Parathyroid adenoma (tissue), 2 donors: Measurements from ENCODE around the gene STXBP5.

ENCODE experiments used
- H2AFZ ChIP-seq: fragments of 300-600 bp; sonication (generic); one replicate; pipeline ENCODE4 v1.7.0; 2017; ENCODE audit warnings: antibody characterized with exemption, mild to moderate bottlenecking
- H3K27ac ChIP-seq: fragments of 300-600 bp; sonication (generic); one replicate; pipeline ENCODE4 v1.7.0; 2017
- H3K27me3 ChIP-seq: fragments of 300-600 bp; sonication (generic); one replicate; pipeline ENCODE4 v1.7.0; 2017; ENCODE audit warnings: low read length; ENCODE audit not compliant: control insufficient read depth, insufficient read depth
- H3K36me3 ChIP-seq: fragments of 300-600 bp; sonication (generic); one replicate; pipeline ENCODE4 v1.7.0; 2017; ENCODE audit warnings: low read length; ENCODE audit not compliant: control insufficient read depth, insufficient read depth
- H3K4me1 ChIP-seq: fragments of 300-600 bp; sonication (generic); one replicate; pipeline ENCODE4 v1.7.0; 2017; ENCODE audit warnings: control low read depth
- H3K4me2 ChIP-seq: fragments of 300-600 bp; sonication (generic); one replicate; pipeline ENCODE4 v1.7.0; 2017; ENCODE audit warnings: low read length
- H3K4me3 ChIP-seq: fragments of 300-600 bp; sonication (generic); one replicate; pipeline ENCODE4 v1.7.0; 2017; ENCODE audit warnings: low read depth, low read length
- H3K79me2 ChIP-seq: fragments of 300-600 bp; sonication (generic); one replicate; pipeline ENCODE4 v1.7.0; 2017; ENCODE audit warnings: control low read depth
- H3K9ac ChIP-seq: fragments of 300-600 bp; sonication (generic); one replicate; pipeline ENCODE4 v1.7.0; 2017; ENCODE audit warnings: mild to moderate bottlenecking
- H3K9me3 ChIP-seq: fragments of 300-600 bp; sonication (generic); one replicate; pipeline ENCODE4 v1.7.0; 2017; ENCODE audit warnings: low read length; ENCODE audit not compliant: control insufficient read depth
- CTCF ChIP-seq: fragments of 300-600 bp; sonication (generic); IDR thresholded peaks from one replicate; pipeline ENCODE4 v1.7.0; 2017; ENCODE audit warnings: antibody characterized with exemption, mild to moderate bottlenecking
- donor health status: primary hyperparathyroidism.

Gene STXBP5

GRCh38 chr6:147282566-147282959, 78.3 kb downstream of the STXBP5 start:
- Histone ChIP-seq H3K4me3 (no peak overlapping the region), H3K9ac (no peak overlapping the region), H3K79me2 (peaks cover 23% of the 10 kb centered on the region), H3K4me2 (no peak overlapping the region), H3K9me3 (no peaks in the 10 kb centered on the region), H3K4me1 (peaks cover 48% of the 10 kb centered on the region), H3K36me3 (no peaks in the 10 kb centered on the region), H3K27me3 (no peaks in the 10 kb centered on the region), H3K27ac (peak overlapping the region; percentile 48), H2AFZ (no peak overlapping the region)
- no peak for TF ChIP-seq CTCF

GRCh38 chr6:147283460-147283859, 79.2 kb downstream of the STXBP5 start:
- H2AFZ ChIP-seq, result no peak overlapping the region
- H3K9ac ChIP-seq, result no peak overlapping the region
- no peak for TF ChIP-seq CTCF
- H3K79me2 ChIP-seq, result peaks cover 29% of the 10 kb centered on the region
- H3K4me1 ChIP-seq, result peaks cover 43% of the 10 kb centered on the region
- no peaks in the 10 kb centered on the region for H3K9me3 ChIP-seq
- H3K4me3 ChIP-seq, result no peak overlapping the region
- no peaks in the 10 kb centered on the region for H3K27me3 ChIP-seq
- no peaks in the 10 kb centered on the region for H3K36me3 ChIP-seq
- no peak overlapping the region for H3K4me2 ChIP-seq
- peak overlapping the region; percentile 48 for H3K27ac ChIP-seq

GRCh38 chr6:147285087-147285855, 81.1 kb downstream of the STXBP5 start:
- TF ChIP-seq CTCF, result peak; percentile 49

GRCh38 chr6:147287869-147288271, 83.7 kb downstream of the STXBP5 start:
- Histone ChIP-seq H3K27ac (peak overlapping the region; percentile 7), H3K4me1 (peaks cover 29% of the 10 kb centered on the region), H3K27me3 (no peaks in the 10 kb centered on the region), H3K4me2 (no peak overlapping the region), H3K4me3 (no peak overlapping the region), H3K79me2 (peaks cover 27% of the 10 kb centered on the region), H3K9me3 (no peaks in the 10 kb centered on the region), H3K9ac (no peak overlapping the region), H2AFZ (no peak overlapping the region), H3K36me3 (no peaks in the 10 kb centered on the region)
- no peak for TF ChIP-seq CTCF

More at GRCh38 chr6:147285087-147285855, 81.1 kb downstream of the STXBP5 start:
- Histone ChIP-seq H3K4me3 (no peak overlapping the region), H2AFZ (no peak overlapping the region), H3K4me1 (peaks cover 35% of the 10 kb centered on the region), H3K4me2 (peak overlapping the region; percentile 42), H3K9ac (no peak overlapping the region), H3K9me3 (no peaks in the 10 kb centered on the region), H3K79me2 (peaks cover 41% of the 10 kb centered on the region), H3K27me3 (no peaks in the 10 kb centered on the region), H3K27ac (peak overlapping the region; percentile 48), H3K36me3 (no peaks in the 10 kb centered on the region)

- TF ChIP-seq CTCF, result no peak
- no peak overlapping the region for H2AFZ ChIP-seq
- no peak overlapping the region for H3K9ac ChIP-seq
- no peaks in the 10 kb centered on the region for H3K4me1 ChIP-seq
- H3K27me3 ChIP-seq, result no peaks in the 10 kb centered on the region
- H3K4me3 ChIP-seq, result no peak overlapping the region
- H3K79me2 ChIP-seq, result peaks cover 26% of the 10 kb centered on the region
- H3K4me2 ChIP-seq, result no peak overlapping the region
- H3K36me3 ChIP-seq, result no peaks in the 10 kb centered on the region
- H3K9me3 ChIP-seq, result no peaks in the 10 kb centered on the region
- H3K27ac ChIP-seq, result no peak overlapping the region
Observed at GRCh38 chr6:147297124-147297523, 92.9 kb downstream of the STXBP5 start.
